Measurements from ENCODE around the gene PIAS1. TPM values are rescaled to one million over a fixed set of nuclear protein-coding genes. Genes with fewer than 3 reads are reported as not detected.

Gene PIAS1
- total RNA-seq, 1 experiment from 2014 or later: 25.9 TPM

- no peak overlapping the region for H3K4me2 ChIP-seq (ENCODE audit: low read length)
- H3K4me1 ChIP-seq (ENCODE audit: control insufficient read depth in 1 of 2, insufficient read depth in 2 of 2, low read length in 2 of 2): no peaks in the 10 kb centered on the region
- intact Hi-C loops (cut with micrococcal nuclease): no loop called here
- no peak overlapping the region for H3K9ac ChIP-seq (ENCODE audit: low read length)
- ATAC-seq (no peak), DNase-seq (ENCODE audit: low read depth, low spot score) (no peak)
- TF ChIP-seq ZFX (IDR thresholded peaks at IDR 0.05) (no peak), CBX3 (IDR thresholded peaks at IDR 0.05; ENCODE audit: low read depth) (no peak), JUND (IDR thresholded peaks at IDR 0.05) (no peak), RAD21 (IDR thresholded peaks at IDR 0.05; ENCODE audit: low read depth) (no peak), TCF7L2 (IDR thresholded peaks at IDR 0.05; ENCODE audit: borderline replicate concordance, extremely low read depth, insufficient read depth, insufficient read length) (no peak)
- TF ChIP-seq, protein P1, sequence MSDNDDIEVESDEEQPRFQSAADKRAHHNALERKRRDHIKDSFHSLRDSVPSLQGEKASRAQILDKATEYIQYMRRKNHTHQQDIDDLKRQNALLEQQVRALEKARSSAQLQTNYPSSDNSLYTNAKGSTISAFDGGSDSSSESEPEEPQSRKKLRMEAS (IDR thresholded peaks at IDR 0.05): no peak
- TF ChIP-seq, protein P2, sequence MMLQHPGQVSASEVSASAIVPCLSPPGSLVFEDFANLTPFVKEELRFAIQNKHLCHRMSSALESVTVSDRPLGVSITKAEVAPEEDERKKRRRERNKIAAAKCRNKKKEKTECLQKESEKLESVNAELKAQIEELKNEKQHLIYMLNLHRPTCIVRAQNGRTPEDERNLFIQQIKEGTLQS (IDR thresholded peaks at IDR 0.05): no peak
- H3K9me2 ChIP-seq (ENCODE audit: insufficient read depth): no peaks in the 10 kb centered on the region
- H2AFZ ChIP-seq (ENCODE audit: low read depth, low read length, poor library complexity, severe bottlenecking): no peak overlapping the region
- CTCF ChIA-PET: no interaction called here
- no peak overlapping the region for H3K27ac ChIP-seq (ENCODE audit: low read depth, low read length)
- no peaks in the 10 kb centered on the region for H4K20me1 ChIP-seq (ENCODE audit: insufficient read depth)
- RAD21 ChIA-PET (ENCODE audit: low non-redundant PET in 1 of 2, low total read pairs in 2 of 2, uncharacterized antibody in 2 of 2, unreplicated experiment in 2 of 2): no interaction called here
- no peaks in the 10 kb centered on the region for H3K79me2 ChIP-seq (ENCODE audit: insufficient read depth, low read length)
- H3K36me3 ChIP-seq (ENCODE audit: control insufficient read depth in 1 of 2, insufficient read depth in 2 of 2, low read length in 2 of 2): no peaks in the 10 kb centered on the region
- no peaks in the 10 kb centered on the region for H3K9me3 ChIP-seq (ENCODE audit: control insufficient read depth in 1 of 2, insufficient read depth in 1 of 2, low read depth in 1 of 2, low read length in 2 of 2)
- no peaks in the 10 kb centered on the region for H3K27me3 ChIP-seq (ENCODE audit: insufficient read depth, low read length)
- BruUV-seq (replicated peaks): no TSS peak
- POLR2A ChIA-PET: no interaction called here
- no peak overlapping the region for H3K4me3 ChIP-seq (replicated peaks in 1 of 2; ENCODE audit: low read depth in 1 of 2, low read length in 2 of 2)
These were observed 6.3 kb upstream of the PIAS1 start for GRCh38 chr15:68047826-68048225.

- BruUV-seq (replicated peaks): no TSS peak
- Histone ChIP-seq H3K27me3 (ENCODE audit: insufficient read depth, low read length) (no peaks in the 10 kb centered on the region), H3K4me2 (ENCODE audit: low read length) (no peak overlapping the region), H3K36me3 (ENCODE audit: control insufficient read depth in 1 of 2, insufficient read depth in 2 of 2, low read length in 2 of 2) (no peaks in the 10 kb centered on the region), H3K9me2 (ENCODE audit: insufficient read depth) (no peaks in the 10 kb centered on the region), H3K4me3 (replicated peaks in 1 of 2; ENCODE audit: low read depth in 1 of 2, low read length in 2 of 2) (no peak overlapping the region), H4K20me1 (ENCODE audit: insufficient read depth) (no peaks in the 10 kb centered on the region), H3K4me1 (ENCODE audit: control insufficient read depth in 1 of 2, insufficient read depth in 2 of 2, low read length in 2 of 2) (peaks cover 9 to 15% of the 10 kb centered on the region in 2 experiments), H3K79me2 (ENCODE audit: insufficient read depth, low read length) (peaks cover 19% of the 10 kb centered on the region), H3K9me3 (ENCODE audit: control insufficient read depth in 1 of 2, insufficient read depth in 1 of 2, low read depth in 1 of 2, low read length in 2 of 2) (no peaks in the 10 kb centered on the region), H2AFZ (ENCODE audit: low read depth, low read length, poor library complexity, severe bottlenecking) (no peak overlapping the region), H3K9ac (ENCODE audit: low read length) (no peak overlapping the region), H3K27ac (ENCODE audit: low read depth, low read length) (no peak overlapping the region)
- TF ChIP-seq RAD21 (IDR thresholded peaks at IDR 0.05; ENCODE audit: low read depth): peak; percentile 17; the same call in 1 of the 2 replicates
- no peak for TF ChIP-seq SRF (IDR thresholded peaks at IDR 0.05; ENCODE audit: low read depth)
- TF ChIP-seq CTCF (IDR thresholded peaks at IDR 0.05 in 2 of 3, conservative IDR thresholded peaks at IDR 0.05 in 1 of 3; ENCODE audit: borderline replicate concordance in 1 of 3, insufficient read depth in 1 of 3, low read depth in 2 of 3, low read length in 2 of 3): peak in 2 of 3 experiments; percentile 5 to 28; a peak in 1 of 6 replicates
- TF ChIP-seq POLR2AphosphoS5 (IDR thresholded peaks at IDR 0.05; ENCODE audit: low read depth, low read length): no peak
- RAD21 ChIA-PET (ENCODE audit: low non-redundant PET in 1 of 2, low total read pairs in 2 of 2, uncharacterized antibody in 2 of 2, unreplicated experiment in 2 of 2): no interaction called here
- no peak for DNase-seq (ENCODE audit: low read depth, low spot score)
- intact Hi-C loops (cut with micrococcal nuclease): loop anchor here (1.0 kb wide), 1 partner anchor 188 kb away; no protein-coding TSS in a partner anchor
- CTCF ChIA-PET: no interaction called here
- POLR2A ChIA-PET: no interaction called here
- ATAC-seq: no peak
These were observed 3.0 kb upstream of the PIAS1 start for GRCh38 chr15:68051109-68051508.

All from HCT116 (cell line).